GM21619 (cell line): ENCODE measurements around the gene DDB1.
A peak's percentile ranks its signal among the peaks of the same experiment; 100 is the strongest.

Experiments
- ATAC-seq: cut with Tn5 transposase; IDR thresholded peaks from one replicate; pipeline ENCODE4 v1.9.1; 2021; ENCODE audit not compliant: unreplicated experiment

Gene DDB1

GRCh38 chr11:61357233-61357893 lies 24.5 kb upstream of the DDB1 start:
- peak; percentile 36 for ATAC-seq

- no peak for ATAC-seq
Measured at GRCh38 chr11:61356706-61357105, 23.8 kb upstream of the DDB1 start.

- ATAC-seq: no peak
Measured at GRCh38 chr11:61354208-61354607, 21.3 kb upstream of the DDB1 start.

GRCh38 chr11:61353131-61354067 lies 20.5 kb upstream of the DDB1 start:
- ATAC-seq: no peak

GRCh38 chr11:61352038-61352437 lies 19.1 kb upstream of the DDB1 start:
- no peak for ATAC-seq

GRCh38 chr11:61350803-61351202 lies 17.9 kb upstream of the DDB1 start:
- ATAC-seq: no peak

GRCh38 chr11:61350336-61350735 lies 17.4 kb upstream of the DDB1 start:
- no peak for ATAC-seq

GRCh38 chr11:61349916-61350315 lies 17.0 kb upstream of the DDB1 start:
- no peak for ATAC-seq

- ATAC-seq: no peak
Measured at GRCh38 chr11:61349189-61349751, 16.4 kb upstream of the DDB1 start.

GRCh38 chr11:61347916-61348461 lies 15.1 kb upstream of the DDB1 start:
- ATAC-seq: no peak

- ATAC-seq: no peak
Measured at GRCh38 chr11:61345954-61346843, 13.3 kb upstream of the DDB1 start.

GRCh38 chr11:61345170-61345610 lies 12.3 kb upstream of the DDB1 start:
- ATAC-seq: no peak

GRCh38 chr11:61343792-61344745 lies 11.2 kb upstream of the DDB1 start:
- ATAC-seq: no peak

- no peak for ATAC-seq
Measured at GRCh38 chr11:61342207-61342803, 9.4 kb upstream of the DDB1 start.

GRCh38 chr11:61341706-61342105 lies 8.8 kb upstream of the DDB1 start:
- no peak for ATAC-seq

- no peak for ATAC-seq
Measured at GRCh38 chr11:61340979-61341378, 8.1 kb upstream of the DDB1 start.

GRCh38 chr11:61339490-61339878 lies 6.6 kb upstream of the DDB1 start:
- ATAC-seq: no peak

- no peak for ATAC-seq
Measured at GRCh38 chr11:61338783-61339489, 6.0 kb upstream of the DDB1 start.
